ENCODE measurements around the gene CLNK. TPM values are rescaled to one million over a fixed set of nuclear protein-coding genes. Genes with fewer than 3 reads are reported as not detected.

CLNK gene
- total RNA-seq, 1 experiment from 2014 or later = not detected

DNA sequence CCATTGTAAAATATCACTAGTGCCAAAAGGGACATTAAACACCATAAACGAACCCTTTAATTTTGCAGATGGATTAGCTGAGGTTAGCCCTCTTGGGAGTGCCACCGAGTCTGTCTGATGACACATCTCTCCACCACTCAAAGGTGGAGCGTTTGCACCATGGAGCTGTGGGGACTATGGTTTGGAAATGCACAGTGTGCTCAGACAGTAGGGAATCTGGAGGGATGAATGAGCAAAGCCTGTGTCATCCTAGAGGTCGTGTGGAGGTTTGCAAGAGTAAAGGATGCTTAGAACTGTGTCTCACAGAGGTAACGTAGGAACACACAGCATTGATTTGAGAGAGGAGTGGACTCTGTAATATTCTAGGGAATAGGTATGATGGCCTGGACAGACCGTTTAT is 93.7 kb downstream of the CLNK start:
- no peak overlapping the region for H4K8ac ChIP-seq (replicated peaks; ENCODE audit: insufficient read length, low read depth, low read length)
- no peak overlapping the region for H3K56ac ChIP-seq (ENCODE audit: insufficient read length, low read depth, low read length)
- no peak overlapping the region for H3T11ph ChIP-seq (ENCODE audit: low read length)
- H4K5ac ChIP-seq (ENCODE audit: insufficient read length, low read depth, low read length) = no peak overlapping the region
- no peak overlapping the region for H3K14ac ChIP-seq (ENCODE audit: insufficient read depth, low read length)
- H4K20me1 ChIP-seq (ENCODE audit: control insufficient read depth, insufficient read depth, insufficient read length) = no peaks in the 10 kb centered on the region
- H3K4me1 ChIP-seq (ENCODE audit: insufficient read depth, low read length) = no peaks in the 10 kb centered on the region
- H2BK120ac ChIP-seq (ENCODE audit: low read depth, low read length, poor library complexity, severe bottlenecking) = no peak overlapping the region
- no peaks in the 10 kb centered on the region for H3K79me2 ChIP-seq (ENCODE audit: insufficient read depth, low read length)
- no peak overlapping the region for H2AK5ac ChIP-seq (ENCODE audit: insufficient read length, low read length)
- no peaks in the 10 kb centered on the region for H3K79me1 ChIP-seq (ENCODE audit: insufficient read depth, low read depth, low read length, poor library complexity, severe bottlenecking)
- TF ChIP-seq CTCF (conservative IDR thresholded peaks at IDR 0.05) = no peak
- Mint-ChIP-seq H3K27ac (no peak overlapping the region), H3K36me3 (ENCODE audit: insufficient read depth in 1 of 3, low read depth in 3 of 3) (no peaks in the 10 kb centered on the region; a peak in 1 of 7 replicates), H3K4me3 (no peak overlapping the region), H3K9me3 (no peaks in the 10 kb centered on the region), H3K4me1 (peaks cover 15 to 22% of the 10 kb centered on the region in 2 experiments), H3K27me3 (ENCODE audit: low read depth) (no peaks in the 10 kb centered on the region)
- no peaks in the 10 kb centered on the region for H3K23me2 ChIP-seq (ENCODE audit: insufficient read length, low read depth, low read length, poor library complexity, severe bottlenecking)
- no peak overlapping the region for H3K4me2 ChIP-seq (ENCODE audit: insufficient read depth, insufficient read length, low read length)
- H3K4ac ChIP-seq (ENCODE audit: low read depth, low read length) = no peak overlapping the region
- WGBS (ENCODE audit: extremely low coverage, insufficient read length, low lambda C conversion rate) = no CpG with 5 or more reads among the region's 6 CpGs
- no peak overlapping the region for H3K27ac ChIP-seq (ENCODE audit: insufficient read length, low read depth, low read length)
- H2BK12ac ChIP-seq (ENCODE audit: insufficient read length, low read depth, low read length) = no peak overlapping the region
- no peak overlapping the region for H2BK20ac ChIP-seq (ENCODE audit: low read depth, low read length, poor library complexity, severe bottlenecking)
- no peak overlapping the region for H3K18ac ChIP-seq (ENCODE audit: insufficient read length, low read depth, low read length)
- H2AFZ ChIP-seq (ENCODE audit: low read length) = no peak overlapping the region
- H3K9ac ChIP-seq (ENCODE audit: extremely low read depth, insufficient read length, low read length) = no peak overlapping the region
- no peak overlapping the region for H2BK15ac ChIP-seq (ENCODE audit: low read depth, low read length)
- H2BK5ac ChIP-seq (ENCODE audit: insufficient read length, low read length) = no peak overlapping the region
- no peak overlapping the region for H4K91ac ChIP-seq (ENCODE audit: insufficient read length, low read depth, low read length)
- no peaks in the 10 kb centered on the region for H3K27me3 ChIP-seq (ENCODE audit: insufficient read depth, low read length)
- H3K23ac ChIP-seq (ENCODE audit: insufficient read length, low read depth, low read length) = no peak overlapping the region
- no peaks in the 10 kb centered on the region for H3K9me3 ChIP-seq (ENCODE audit: control insufficient read depth, low read depth, low read length)
- no peak for DNase-seq

All from H9 (cell line).